ENCODE data around the gene FGFR4. TPM values are rescaled to one million over a fixed set of nuclear protein-coding genes. Genes with fewer than 3 reads are reported as not detected.

The FGFR4 gene
- total RNA-seq, result 1.3 and 3.3 TPM in 2 replicates

GRCh38 chr5:177086654-177087397, at the start of gene FGFR4:
TSS of gene FGFR4 (plus strand) at chr5:177086915. CDS start at chr5:177089603, 2,688 bp downstream.

GRCh38 chr5:177133096-177133852, 46.6 kb downstream of the FGFR4 start, which contains the start of gene NSD1:
TSS of gene NSD1 (plus strand) at chr5:177133773. CDS start at chr5:177135104, 1,331 bp downstream.

Other genes with a start within 250 kb of the FGFR4 start
- under 0.01 TPM in 1 of 2 replicates, not detected in the other for gene HK3, start 187.6 kb upstream of the FGFR4 start, total RNA-seq
- gene UIMC1, start 80.1 kb upstream of the FGFR4 start, total RNA-seq, result 38.3 and 39.3 TPM in 2 replicates
- gene ZNF346, start 64.2 kb upstream of the FGFR4 start, total RNA-seq, result 15.6 and 16.0 TPM in 2 replicates
- gene NSD1, start 46.9 kb downstream of the FGFR4 start, total RNA-seq, result 23.4 and 33.4 TPM in 2 replicates
- gene RAB24, start 216.8 kb downstream of the FGFR4 start, total RNA-seq, result 12.4 and 14.0 TPM in 2 replicates
- 80.0 and 94.9 TPM in 2 replicates for gene PRELID1, start 216.9 kb downstream of the FGFR4 start, total RNA-seq
- gene MXD3, start 225.0 kb downstream of the FGFR4 start, total RNA-seq, result 3.9 and 4.2 TPM in 2 replicates

Data from dermis lymphatic vessel endothelial cell (primary cell).